Activated CD8-positive, alpha-beta memory T cell treated with anti-CD3 and anti-CD28 coated beads for 4 hours (primary cell): ENCODE results near the gene TAPBPL.
"Not testable (repeated sequence)": the region's sequence is repeated elsewhere in the genome, so short reads cannot be mapped to it uniquely, and the experiment has no call there.

ENCODE experiments used
- DNase-seq, 2 donors: peaks; one replicate each; pipeline ENCODE4 v3.0.0-alpha.2; 2020; ENCODE audit warnings: low read depth in 2 of 2

TAPBPL gene

GRCh38 chr12:6451348-6452244 is at the start of gene TAPBPL:
Gene TAPBPL, plus strand, starts transcription at chr12:6452042. Its CDS starts 207 bp downstream, at chr12:6452249.
- peak; percentile 52 to 69 for DNase-seq

GRCh38 chr12:6404390-6404789 is 47.5 kb upstream of the TAPBPL start:
- no peak for DNase-seq

GRCh38 chr12:6405963-6406362 is 45.9 kb upstream of the TAPBPL start:
- DNase-seq, result no peak

GRCh38 chr12:6407236-6407954 is 44.4 kb upstream of the TAPBPL start:
- no peak for DNase-seq

GRCh38 chr12:6416596-6416995 is 35.2 kb upstream of the TAPBPL start:
- DNase-seq, result no peak

- no peak for DNase-seq
These were observed 33.0 kb upstream of the TAPBPL start for GRCh38 chr12:6418796-6419195.

GRCh38 chr12:6420364-6420763 is 31.5 kb upstream of the TAPBPL start:
- no peak for DNase-seq

GRCh38 chr12:6423267-6424007 is 28.4 kb upstream of the TAPBPL start:
- peak; percentile 57 to 61 for DNase-seq

- no peak for DNase-seq
These were observed 27.9 kb upstream of the TAPBPL start for GRCh38 chr12:6424008-6424347.

GRCh38 chr12:6424866-6425265 is 27.0 kb upstream of the TAPBPL start:
- DNase-seq, result no peak

GRCh38 chr12:6425590-6426531 is 26.0 kb upstream of the TAPBPL start:
- DNase-seq, result no peak

GRCh38 chr12:6426882-6427671 is 24.8 kb upstream of the TAPBPL start:
- DNase-seq, result peak; percentile 82 to 89

- DNase-seq, result not testable (repeated sequence)
These were observed 24.0 kb upstream of the TAPBPL start for GRCh38 chr12:6427796-6428195.

GRCh38 chr12:6428326-6428725 is 23.5 kb upstream of the TAPBPL start:
- DNase-seq, result no peak

GRCh38 chr12:6430124-6430989 is 21.5 kb upstream of the TAPBPL start:
- peak in 1 of 2 donors; percentile 45 for DNase-seq

GRCh38 chr12:6432991-6433390 is 18.9 kb upstream of the TAPBPL start:
- DNase-seq, result no peak

GRCh38 chr12:6434205-6435140 is 17.4 kb upstream of the TAPBPL start:
- no peak for DNase-seq
